Measurements from ENCODE around the gene BICDL2.
"Not testable (repeated sequence)": the region's sequence is repeated elsewhere in the genome, so short reads cannot be mapped to it uniquely, and the experiment has no call there.

BICDL2 gene, protein sequence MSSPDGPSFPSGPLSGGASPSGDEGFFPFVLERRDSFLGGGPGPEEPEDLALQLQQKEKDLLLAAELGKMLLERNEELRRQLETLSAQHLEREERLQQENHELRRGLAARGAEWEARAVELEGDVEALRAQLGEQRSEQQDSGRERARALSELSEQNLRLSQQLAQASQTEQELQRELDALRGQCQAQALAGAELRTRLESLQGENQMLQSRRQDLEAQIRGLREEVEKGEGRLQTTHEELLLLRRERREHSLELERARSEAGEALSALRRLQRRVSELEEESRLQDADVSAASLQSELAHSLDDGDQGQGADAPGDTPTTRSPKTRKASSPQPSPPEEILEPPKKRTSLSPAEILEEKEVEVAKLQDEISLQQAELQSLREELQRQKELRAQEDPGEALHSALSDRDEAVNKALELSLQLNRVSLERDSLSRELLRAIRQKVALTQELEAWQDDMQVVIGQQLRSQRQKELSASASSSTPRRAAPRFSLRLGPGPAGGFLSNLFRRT

GRCh38 chr16:3036726-3037315 lies at the start of gene BICDL2:
Gene BICDL2, minus strand, starts transcription at chr16:3036944. Its CDS starts 1,448 bp downstream, at chr16:3035496.
- DNase-seq: no peak

DNA sequence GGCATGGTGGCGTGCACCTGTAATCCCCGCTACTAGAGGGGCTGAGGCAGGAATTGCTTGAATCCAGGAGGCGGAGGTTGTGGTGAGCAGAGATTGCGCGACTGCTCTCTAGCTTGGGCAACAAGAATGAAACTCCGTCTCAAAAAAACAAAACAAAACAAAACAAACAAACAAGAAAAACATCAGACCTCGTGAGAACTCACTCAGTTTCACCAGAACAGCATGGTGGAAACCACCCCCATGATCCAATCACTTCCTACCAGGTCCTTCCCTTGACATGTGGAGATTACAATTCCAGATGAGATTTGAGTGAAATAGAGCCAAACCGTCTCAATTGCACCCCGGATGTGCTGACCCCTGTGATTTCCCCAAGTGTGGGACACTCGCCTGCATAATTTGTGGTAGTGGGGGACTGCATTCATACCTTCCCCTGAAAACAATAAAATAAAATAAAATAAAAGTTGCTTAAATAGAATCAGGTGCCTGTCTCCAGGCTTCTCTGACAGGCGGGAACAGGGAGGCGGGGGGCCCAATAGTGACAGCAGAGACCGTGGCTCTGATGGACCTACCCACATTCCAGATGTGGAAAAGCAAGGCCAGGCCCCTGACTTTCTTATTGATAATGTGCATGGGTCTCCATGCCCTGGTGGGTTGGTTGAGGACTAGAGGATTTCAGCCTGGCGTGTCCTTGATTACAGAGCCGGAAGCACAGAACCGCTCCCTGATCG lies 49.3 kb upstream of the BICDL2 start:
- no peak for DNase-seq

- no peak for DNase-seq
Measured at GRCh38 chr16:3084969-3085670, 48.4 kb upstream of the BICDL2 start.

- DNase-seq: no peak
Measured at GRCh38 chr16:3084491-3084890, 47.7 kb upstream of the BICDL2 start.

- not testable (repeated sequence) for DNase-seq
Measured at GRCh38 chr16:3083408-3083807, 46.7 kb upstream of the BICDL2 start.

DNA sequence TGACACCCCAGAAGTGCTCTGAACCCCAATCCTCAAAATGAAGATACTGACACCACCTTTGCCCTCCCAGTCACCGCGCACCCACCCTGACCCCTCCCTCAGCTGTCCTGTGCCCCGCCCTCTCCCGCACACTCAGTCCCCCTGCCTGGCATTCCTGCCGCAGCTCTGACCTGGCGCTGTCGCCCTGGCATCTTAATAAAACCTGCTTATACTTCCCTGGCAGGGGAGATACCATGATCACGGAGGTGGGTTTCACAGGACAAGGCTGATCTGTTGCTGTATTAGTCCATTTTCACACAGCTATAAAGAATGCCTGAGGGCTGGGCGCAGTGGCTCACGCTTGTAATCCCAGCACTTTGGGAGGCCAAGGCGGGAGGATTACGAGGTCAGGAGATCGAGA lies 45.2 kb upstream of the BICDL2 start:
- DNase-seq: not testable (repeated sequence)

DNA sequence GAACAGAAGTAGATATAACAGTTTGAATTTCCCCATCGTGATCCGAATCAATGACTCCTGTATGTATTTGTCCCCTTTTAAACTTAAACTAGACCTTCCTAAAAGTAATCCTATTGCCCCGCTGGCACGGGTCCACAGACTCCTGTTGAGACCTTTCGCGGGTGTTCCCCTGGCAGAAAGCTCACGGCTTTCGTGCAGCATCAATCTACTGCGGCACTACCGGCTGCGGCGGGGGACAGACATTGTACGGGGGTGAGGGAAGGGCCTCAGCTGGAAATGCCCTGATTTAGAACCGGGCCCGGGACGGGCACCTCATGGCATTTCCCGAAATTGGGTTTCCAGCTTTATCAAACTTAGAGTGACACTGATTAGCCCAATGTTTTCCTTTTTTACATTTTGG lies 43.3 kb upstream of the BICDL2 start:
- no peak for DNase-seq

DNA sequence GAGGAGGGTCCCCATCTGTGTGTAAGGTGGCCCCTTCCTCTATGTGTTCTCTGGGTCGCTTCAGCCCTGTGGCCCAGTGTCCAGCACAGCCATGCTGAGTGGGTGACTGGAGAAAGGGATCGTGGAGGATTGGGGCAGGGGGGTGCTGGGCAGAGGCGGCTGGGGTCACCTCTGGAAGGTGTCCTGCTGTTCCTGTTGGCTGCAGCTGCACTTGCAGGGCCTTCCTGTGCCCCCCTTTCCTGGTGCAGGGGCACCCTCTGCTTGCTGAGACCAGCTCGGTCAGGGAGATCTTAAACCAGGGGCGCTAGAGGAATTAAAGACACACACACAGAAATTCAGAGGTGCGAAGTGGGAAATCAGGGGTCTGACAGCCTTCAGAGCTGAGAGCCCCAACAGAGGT lies 39.8 kb upstream of the BICDL2 start:
- DNase-seq: no peak

- DNase-seq: not testable (repeated sequence)
Measured at GRCh38 chr16:3075946-3076345, 39.2 kb upstream of the BICDL2 start.

DNA sequence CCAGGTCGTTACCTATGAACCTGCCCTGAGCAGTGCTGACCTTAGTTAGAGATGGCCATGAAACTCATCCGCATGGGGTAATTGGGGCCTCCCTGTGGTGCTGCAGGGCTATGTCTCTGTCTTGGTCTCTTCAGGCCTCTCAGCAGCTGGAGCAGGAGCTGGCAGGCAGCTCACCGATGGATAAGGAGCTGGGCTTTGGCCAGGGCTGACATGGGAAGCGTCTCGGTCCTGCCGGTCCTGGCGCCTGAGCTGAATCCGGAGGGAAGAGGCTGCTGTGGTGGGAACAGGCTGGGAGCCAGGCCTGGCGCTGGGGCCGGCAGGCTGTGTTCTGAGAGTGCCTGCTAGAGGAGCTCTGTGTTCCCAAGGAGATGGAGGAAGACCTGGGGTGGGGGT lies 38.8 kb upstream of the BICDL2 start:
- no peak for DNase-seq

- DNase-seq: peak; percentile 63 to 67
Measured at GRCh38 chr16:3074860-3075522, 38.2 kb upstream of the BICDL2 start.

- no peak for DNase-seq
Measured at GRCh38 chr16:3073448-3073847, 36.7 kb upstream of the BICDL2 start.

DNA sequence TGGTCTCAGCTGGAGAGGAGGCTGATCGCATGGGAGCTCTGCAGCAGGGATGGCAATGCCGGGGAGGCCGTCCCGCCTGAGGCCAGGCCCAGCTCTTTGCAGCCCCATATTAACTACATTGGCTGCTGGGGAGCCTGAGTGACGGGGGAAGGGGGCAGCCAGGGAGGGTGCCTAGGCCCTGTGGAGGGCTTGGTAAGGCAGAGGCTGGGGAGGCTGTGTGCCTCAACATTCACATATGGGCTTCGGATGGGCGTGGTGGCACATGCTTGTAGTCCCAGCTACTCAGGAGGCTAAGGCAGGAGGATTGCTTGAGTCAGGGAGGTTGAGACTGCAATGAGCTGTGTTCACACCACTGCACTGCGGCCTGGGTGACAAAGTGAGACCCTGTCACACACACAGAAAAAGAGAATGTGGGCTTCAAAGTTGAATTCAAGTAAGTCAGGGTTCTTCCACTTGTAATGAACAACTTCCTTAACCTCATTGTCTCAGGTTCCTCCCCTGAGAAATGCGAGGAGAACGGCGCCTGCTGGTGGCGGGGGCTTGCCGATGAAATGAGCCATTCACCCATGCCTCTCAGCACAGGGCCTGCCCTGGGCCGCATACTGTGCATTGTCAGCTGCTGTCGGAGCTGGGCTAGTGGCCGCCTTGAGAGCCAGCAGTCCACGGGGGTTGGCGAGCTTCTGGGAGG lies 36.0 kb upstream of the BICDL2 start:
- DNase-seq: not testable (repeated sequence)

GRCh38 chr16:3072148-3072547 lies 35.4 kb upstream of the BICDL2 start:
- not testable (repeated sequence) for DNase-seq

GRCh38 chr16:3071655-3072054 lies 34.9 kb upstream of the BICDL2 start:
- no peak for DNase-seq

DNA sequence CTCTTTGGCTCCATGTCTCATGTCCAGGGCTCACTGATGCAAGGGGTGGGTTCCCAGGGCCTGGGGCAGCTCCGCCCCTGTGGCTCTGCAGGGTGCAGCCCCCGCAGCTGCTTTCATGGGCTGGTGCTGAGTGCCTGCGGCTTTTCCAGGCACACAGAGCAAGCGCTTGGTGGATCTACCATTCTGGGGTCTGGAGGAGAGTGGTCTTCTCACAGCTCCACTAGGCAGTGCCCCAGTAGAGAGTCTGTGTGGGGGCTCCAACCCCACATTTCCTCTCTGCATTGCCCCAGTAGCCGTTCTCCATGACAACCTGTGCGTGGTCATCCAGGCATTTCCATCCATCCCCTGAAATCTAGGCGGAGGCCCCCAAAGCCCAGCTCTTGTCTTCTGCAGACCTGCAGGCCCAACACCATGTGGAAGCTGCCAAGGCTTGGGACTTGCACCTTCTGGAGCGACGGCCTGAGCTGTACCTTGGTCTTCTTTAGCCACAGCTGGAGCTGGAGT lies 33.9 kb upstream of the BICDL2 start:
- DNase-seq: no peak

DNA sequence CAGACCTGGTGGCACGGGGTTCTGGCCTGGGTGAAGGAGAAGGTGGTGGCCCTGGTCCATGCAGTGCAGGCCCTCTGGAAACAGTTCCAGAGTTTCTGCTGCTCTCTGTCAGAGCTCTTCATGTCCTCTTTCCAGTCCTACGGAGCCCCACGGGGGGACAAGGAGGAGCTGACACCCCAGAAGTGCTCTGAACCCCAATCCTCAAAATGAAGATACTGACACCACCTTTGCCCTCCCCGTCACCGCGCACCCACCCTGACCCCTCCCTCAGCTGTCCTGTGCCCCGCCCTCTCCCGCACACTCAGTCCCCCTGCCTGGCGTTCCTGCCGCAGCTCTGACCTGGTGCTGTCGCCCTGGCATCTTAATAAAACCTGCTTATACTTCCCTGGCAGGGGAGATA lies 32.4 kb upstream of the BICDL2 start:
- DNase-seq: not testable (repeated sequence)

GRCh38 chr16:3068487-3068886 lies 31.7 kb upstream of the BICDL2 start:
- DNase-seq: no peak

DNA sequence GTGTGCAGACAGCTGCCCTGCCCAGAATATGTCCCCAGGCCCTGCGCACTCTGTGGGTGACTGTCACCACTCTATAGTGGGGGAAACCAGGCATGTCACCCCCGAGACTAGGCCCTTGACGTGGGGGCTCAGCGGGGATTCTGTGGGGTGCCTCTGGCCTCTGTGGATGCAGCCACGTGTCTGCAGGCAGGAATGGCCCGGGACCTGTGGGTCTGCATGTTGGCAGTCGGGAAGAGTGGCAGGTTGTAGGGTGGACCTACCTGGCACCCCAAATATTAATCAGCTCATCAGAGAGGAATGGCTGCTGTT lies 29.6 kb upstream of the BICDL2 start:
- no peak for DNase-seq

GRCh38 chr16:3065742-3066439 lies 29.1 kb upstream of the BICDL2 start:
- peak in 1 of 2 experiments; percentile 39 for DNase-seq

Measured in activated CD4-positive, alpha-beta T cell treated with anti-CD3 and anti-CD28 coated beads, Interleukin-2, amount 50 U/mL, for 4 hours (primary cell).